ENCODE data around the gene ENC1. TPM values are rescaled to one million over a fixed set of nuclear protein-coding genes. Genes with fewer than 3 reads are reported as not detected.

ENC1 gene
- total RNA-seq, 1 experiment from 2014 or later: 35.0 TPM

DNA sequence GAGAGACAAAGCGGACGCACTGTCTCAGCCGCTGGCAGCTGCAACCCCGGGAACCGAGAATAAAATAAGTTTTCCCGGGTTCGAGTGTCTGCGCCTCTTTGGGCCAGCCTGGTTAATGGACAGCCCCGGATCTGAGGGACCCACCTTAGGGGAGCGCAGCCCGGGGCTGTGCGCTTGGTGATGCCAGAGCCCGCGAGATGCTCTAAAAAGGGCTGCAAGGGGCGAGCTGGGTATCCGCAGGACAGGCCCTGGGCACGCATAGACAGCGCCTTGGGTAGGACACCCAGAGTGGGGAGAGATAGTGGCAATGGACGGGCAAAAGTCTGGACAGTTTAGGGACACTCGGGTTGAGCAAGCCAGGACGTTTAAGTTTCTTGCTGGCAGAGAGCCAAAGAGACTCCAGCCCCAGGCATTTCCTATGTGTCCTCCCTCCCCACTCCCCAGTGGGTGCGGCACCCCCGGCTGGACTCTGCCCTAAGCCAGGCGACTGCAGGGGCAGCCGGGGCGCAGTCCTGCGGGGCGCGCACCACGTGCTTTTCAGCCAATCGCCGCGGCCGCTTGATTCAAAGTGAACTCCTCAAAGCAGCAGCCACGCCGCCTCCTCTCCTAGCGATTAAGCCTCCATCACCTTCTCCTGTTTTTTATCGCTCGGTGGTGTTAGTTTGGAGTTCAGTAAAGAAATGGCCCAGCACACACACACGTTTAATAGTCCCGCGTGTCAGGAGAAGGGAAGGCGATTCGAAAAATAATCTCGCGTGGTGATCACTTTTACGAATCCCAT lies 616 bp upstream of the ENC1 start:
- H3K36me3 ChIP-seq: peaks cover under 1% of the 10 kb centered on the region
- peak overlapping the region; percentile 90 for H3K4me3 ChIP-seq
- H3K9me3 ChIP-seq: no peaks in the 10 kb centered on the region
- no peaks in the 10 kb centered on the region for H3K27me3 ChIP-seq
- peak; percentile 87 for DNase-seq

DNA sequence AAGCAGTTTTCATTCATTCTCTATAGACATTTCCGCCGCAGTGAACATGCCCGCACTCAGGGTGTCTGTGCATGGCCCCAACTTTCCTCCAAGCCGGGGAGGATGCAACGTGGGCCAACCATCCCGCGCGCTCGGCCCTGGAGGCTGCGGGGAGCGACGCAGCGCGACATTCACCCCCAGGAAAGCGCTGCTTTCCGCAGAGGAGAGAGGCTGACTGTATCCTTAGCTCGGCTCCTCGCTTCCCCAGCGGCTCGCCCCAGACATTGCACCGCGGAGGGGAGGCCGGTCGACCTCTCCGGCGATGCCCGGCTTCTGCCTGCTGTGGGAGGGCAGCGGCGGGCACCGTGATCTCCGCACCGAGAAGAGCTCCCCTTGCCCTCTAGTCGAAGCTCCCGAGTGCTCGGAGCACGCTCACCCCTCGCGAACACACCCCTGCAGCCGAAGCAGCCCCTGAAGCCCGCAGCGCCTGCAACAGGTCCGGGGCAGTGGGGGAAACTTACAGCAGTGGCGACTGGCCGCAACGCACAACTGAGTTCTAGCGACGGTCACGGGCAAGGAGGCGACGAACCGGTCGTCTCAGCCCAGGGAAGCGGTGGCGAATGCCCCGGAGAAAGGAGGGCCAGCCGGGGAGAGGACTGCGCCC lies 600 bp downstream of the ENC1 start:
- H3K27me3 ChIP-seq: no peaks in the 10 kb centered on the region
- H3K9me3 ChIP-seq: no peaks in the 10 kb centered on the region
- peak; percentile 58 for DNase-seq
- H3K36me3 ChIP-seq: peaks cover 12% of the 10 kb centered on the region
- H3K4me3 ChIP-seq: peak overlapping the region; percentile 90

DNA sequence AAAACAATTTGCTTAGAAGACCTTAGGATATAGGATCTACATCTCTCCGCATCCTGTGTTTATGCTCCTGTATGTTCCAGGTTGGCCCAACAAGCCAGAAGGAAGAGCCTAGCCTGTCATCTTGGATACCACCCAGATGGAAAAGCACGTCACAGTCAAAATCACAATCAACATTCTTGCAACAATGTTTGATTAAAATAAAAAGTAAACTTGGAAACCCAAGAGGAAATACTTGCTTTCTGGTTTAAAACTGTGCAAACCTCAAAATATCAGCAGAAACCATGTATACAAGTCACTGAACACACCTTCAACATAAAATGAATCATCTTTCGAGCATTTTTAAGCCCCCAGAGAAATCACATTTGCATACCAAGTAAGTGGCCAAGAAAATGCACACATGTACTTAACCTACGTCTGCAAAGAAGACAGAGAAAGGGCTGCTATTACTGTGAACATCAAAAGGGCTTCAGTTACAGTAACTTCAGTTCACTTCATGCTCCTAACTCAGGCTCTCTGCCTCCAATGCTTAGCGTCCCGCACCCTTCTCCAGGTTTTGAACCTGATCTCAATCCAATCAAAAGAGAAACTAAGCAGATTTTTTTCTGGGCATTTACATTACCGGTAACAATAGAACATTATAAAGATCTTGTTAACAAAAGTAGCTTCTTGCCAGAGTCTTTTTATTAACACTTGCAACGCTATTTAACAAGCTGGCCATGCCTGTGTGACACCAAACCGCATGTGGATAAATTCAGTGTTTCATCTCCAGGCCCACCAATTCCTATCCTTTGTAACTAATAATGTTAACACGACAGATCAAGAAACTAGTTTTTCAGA lies 1.3 kb downstream of the ENC1 start:
- no peaks in the 10 kb centered on the region for H3K9me3 ChIP-seq
- DNase-seq: peak; percentile 23
- no peaks in the 10 kb centered on the region for H3K27me3 ChIP-seq
- H3K4me3 ChIP-seq: peak overlapping the region; percentile 90
- H3K36me3 ChIP-seq: peaks cover 17% of the 10 kb centered on the region

DNA sequence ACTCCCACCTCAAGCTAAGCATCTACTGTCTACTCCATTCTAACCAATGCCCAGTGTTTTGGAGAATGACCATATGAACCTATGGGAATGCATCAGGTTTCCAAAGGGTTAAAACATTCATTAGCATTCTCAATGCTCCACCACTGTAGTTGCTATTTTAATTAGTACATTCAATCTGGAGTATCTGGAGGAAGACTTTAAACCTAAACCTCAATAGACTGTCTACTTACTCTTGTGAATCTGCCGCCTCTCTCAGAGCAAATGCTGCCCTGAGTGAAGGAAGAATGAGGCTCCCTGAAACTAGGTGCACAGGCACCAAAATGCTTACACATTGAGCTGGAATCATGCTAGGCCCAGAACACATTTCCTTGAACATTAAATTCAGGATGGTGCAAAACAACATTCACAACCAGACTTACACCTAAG lies 2.0 kb downstream of the ENC1 start:
- Histone ChIP-seq H3K9me3 (no peaks in the 10 kb centered on the region), H3K27me3 (no peaks in the 10 kb centered on the region), H3K4me3 (peak overlapping the region; percentile 90), H3K36me3 (peaks cover 23% of the 10 kb centered on the region)
- DNase-seq: no peak

DNA sequence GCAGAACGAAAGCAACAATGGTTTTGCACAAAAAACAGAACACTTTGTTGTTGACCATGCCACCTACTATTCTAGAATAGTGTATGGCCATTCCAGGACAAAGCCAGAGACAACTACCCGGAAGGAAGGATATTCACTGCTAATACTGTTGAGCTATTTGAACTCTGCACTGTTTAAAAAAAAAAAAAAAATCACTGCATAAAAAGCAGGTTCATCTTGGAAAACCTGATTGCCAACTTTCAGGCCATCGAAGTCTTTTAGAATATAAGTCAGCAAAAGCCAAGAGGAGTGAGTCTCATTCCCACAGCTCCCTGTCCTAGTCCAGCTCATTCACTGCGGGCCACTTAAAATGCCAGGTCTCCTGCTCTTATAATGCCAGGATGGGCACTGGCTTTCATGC lies 4.0 kb downstream of the ENC1 start:
- H3K4me3 ChIP-seq: no peak overlapping the region
- no peaks in the 10 kb centered on the region for H3K9me3 ChIP-seq
- no peak for DNase-seq
- peaks cover 32% of the 10 kb centered on the region for H3K36me3 ChIP-seq
- H3K27me3 ChIP-seq: no peaks in the 10 kb centered on the region

DNA sequence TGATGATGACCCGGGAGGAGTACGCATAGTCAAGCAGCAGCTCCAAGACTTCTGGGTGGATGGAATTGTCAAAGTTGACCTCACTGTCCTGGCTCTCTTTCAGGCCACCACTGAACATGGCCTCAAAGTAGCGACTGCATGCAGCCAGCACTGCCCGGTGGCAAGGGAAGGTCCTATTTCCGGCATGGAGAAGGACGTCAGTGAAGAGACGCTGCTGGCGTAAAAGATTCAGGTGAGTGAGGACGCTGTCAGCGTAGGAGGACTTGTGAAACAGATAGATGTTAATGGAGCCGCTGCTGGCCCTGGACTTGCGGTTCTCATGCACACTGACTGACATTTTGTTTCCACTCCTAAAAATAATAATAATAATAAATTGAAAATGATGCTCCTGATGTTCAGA lies 4.4 kb downstream of the ENC1 start:
- Histone ChIP-seq H3K36me3 (peaks cover 35% of the 10 kb centered on the region), H3K4me3 (no peak overlapping the region), H3K9me3 (no peaks in the 10 kb centered on the region), H3K27me3 (no peaks in the 10 kb centered on the region)
- DNase-seq: no peak

DNA sequence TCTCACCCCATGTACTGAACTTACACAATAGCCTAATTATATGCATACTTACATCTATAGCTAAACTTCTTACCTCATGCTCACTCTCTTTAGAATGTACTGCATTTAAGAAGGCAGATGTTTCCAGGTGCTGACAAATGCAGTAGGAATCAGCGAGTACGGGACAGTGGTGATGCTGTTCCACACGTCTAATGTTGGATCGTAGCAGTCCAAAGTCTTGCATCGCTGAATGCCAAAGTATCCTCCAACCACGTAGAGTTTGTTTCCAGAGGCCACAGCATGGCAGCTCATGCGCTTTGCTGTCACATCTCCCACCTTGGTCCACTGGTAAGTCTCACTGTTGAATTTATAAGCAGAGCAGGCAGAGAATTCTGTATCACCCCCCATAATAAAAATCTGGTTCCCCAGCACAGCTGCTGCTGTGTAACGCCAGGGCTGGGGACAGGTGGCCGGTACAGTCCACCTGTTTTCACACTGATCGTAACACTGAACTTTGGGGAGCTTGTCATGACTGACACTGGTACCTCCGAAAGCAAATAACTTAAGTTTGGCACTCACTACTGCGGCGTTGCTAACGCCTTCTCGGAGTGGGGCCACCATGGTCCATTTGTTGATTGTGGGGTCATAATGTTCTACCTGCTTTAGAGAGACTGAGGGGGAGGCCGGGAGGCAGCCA lies 5.8 kb downstream of the ENC1 start:
- Histone ChIP-seq H3K4me3 (no peak overlapping the region), H3K36me3 (peaks cover 42% of the 10 kb centered on the region), H3K27me3 (no peaks in the 10 kb centered on the region), H3K9me3 (no peaks in the 10 kb centered on the region)
- no peak for DNase-seq

DNA sequence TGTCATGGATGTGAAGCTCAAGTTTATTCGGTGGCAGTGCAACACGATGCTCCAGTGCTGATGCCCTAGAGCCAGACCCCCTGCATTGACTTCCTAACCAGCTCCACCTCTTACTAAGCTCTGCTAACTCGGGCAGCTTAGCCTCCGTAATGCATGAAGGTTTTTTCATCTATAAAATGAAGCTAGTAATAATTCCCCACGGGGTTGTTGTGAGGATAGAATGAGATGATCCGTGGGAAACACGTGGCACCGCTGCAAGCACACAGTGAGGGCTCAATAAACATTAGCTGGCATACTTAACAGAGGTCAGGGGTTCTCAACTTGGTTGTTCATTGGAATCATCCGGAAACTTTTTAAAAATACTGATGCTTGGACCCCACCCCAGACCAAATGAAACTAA lies 6.8 kb downstream of the ENC1 start:
- Histone ChIP-seq H3K4me3 (no peak overlapping the region), H3K36me3 (peaks cover 53% of the 10 kb centered on the region)
- no peak for DNase-seq

DNA sequence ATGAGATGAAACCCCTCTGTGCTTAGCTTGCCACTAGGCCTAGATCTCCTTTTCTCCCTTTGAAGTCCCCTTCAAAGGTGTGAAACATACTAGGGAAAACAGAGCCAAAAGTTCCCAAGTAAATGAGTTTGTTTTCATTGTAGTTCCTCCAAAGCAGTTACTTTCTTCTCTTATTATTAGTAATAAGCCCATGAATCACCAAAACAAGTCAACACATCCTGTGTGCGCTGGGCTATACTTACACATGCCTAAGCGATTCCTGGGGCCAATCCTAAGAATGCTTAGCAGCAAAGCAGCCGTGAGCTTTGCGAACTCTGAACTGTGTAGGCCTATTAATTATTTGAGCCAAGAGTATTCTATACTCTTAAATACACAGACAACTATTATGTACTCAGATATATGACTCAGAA lies 7.6 kb downstream of the ENC1 start:
- Histone ChIP-seq H3K36me3 (peaks cover 57% of the 10 kb centered on the region), H3K9me3 (no peaks in the 10 kb centered on the region), H3K4me3 (no peak overlapping the region), H3K27me3 (no peaks in the 10 kb centered on the region)
- peak; percentile 85 for DNase-seq

More for the DNA sequence above, 6.8 kb downstream of the ENC1 start:
- Histone ChIP-seq H3K27me3 (no peaks in the 10 kb centered on the region), H3K9me3 (no peaks in the 10 kb centered on the region)

DNA sequence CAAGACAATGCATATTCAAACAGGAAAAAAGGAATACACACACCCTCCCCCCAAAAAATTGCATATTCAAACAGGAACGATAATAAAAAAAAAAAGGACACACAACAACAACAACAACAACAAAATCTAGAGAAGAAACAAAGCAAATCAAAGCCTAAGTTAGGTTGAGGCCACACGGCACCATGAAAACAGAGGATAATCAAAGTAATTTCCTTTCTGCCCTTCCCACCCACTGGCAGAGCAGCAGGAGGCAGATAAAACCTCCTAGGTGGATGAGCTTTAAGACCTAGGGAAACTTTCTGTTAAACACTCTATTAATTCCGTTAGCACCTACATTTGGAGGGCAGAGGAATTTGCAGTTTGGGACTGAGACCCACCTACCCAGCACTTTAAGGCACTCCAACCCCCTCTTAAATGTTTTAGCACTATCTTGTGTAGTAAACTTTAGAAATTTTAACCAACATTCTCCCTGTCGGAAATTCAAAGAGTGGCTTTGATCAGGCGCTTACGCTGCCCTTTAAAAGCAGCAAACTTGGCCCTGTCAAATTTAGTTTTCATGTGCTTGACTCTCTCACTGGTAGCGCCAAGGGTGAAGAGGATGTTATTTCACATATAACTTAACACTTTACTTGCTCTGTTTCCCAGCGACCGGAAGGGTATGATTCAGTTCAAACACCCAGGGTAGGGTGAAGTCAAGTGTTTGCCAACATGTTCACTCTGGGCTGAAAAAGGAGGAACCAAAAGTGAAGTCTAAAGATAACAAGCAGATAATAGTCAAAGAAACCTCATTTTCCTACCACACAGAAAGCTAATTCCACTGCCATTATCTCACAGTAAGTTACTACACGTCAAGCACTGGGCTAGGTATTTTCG lies 9.2 kb downstream of the ENC1 start:
- H3K9me3 ChIP-seq: no peaks in the 10 kb centered on the region
- H3K27me3 ChIP-seq: no peaks in the 10 kb centered on the region
- no peak overlapping the region for H3K4me3 ChIP-seq
- peak; percentile 42 for DNase-seq
- peaks cover 61% of the 10 kb centered on the region for H3K36me3 ChIP-seq

DNA sequence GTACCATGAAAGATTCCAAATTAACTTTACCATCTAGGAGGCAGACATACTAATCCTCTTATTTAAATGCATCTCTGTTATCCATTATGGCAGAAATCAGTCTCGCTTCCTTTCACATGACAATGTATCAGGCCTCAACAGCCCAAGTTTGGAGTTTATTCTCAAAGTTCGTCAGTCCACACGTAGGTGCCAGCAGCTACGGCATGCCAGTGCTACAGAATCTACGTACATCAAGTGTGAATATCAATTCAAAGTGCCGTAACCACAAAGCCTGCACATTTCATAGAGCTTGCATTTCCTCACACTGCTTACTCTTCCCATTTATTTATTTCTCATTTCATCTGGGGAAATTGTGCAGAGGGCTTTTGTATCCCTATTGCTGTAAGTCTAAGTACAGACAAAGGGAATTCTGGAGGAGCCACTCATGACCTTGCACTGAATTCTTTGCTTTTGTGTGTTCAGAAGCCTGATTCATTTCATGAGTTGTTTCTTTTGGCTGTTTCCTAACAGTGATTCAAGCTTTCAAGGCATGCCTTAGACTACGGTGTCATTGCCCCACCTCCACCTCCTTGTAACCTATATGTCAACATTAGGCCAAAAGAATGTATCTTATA lies 10.0 kb downstream of the ENC1 start:
- DNase-seq: peak; percentile 69
- Histone ChIP-seq H3K9me3 (no peaks in the 10 kb centered on the region), H3K36me3 (peaks cover 55% of the 10 kb centered on the region), H3K27me3 (no peaks in the 10 kb centered on the region), H3K4me3 (no peak overlapping the region)

DNA sequence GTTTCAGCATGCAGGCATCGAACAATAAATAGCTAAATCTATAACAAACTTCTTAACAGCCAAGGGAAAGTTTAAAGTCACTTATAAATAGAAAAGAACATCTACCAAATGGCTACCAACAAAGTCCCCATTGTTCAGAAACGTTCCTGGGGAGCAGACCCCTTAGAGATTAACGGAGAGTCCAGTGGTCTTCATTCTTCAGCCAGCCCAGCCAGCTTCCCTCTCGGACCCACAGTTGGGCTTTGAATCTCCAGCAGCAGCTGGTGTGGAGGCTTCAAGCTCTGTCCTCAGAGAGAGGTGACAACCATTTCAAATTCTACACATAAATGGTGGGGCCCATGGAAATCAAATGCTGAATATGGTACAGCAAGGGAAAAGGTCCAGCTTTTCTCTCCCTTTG lies 11.2 kb downstream of the ENC1 start:
- Histone ChIP-seq H3K27me3 (no peaks in the 10 kb centered on the region), H3K9me3 (no peaks in the 10 kb centered on the region), H3K4me3 (no peak overlapping the region), H3K36me3 (peaks cover 44% of the 10 kb centered on the region)
- no peak for DNase-seq

DNA sequence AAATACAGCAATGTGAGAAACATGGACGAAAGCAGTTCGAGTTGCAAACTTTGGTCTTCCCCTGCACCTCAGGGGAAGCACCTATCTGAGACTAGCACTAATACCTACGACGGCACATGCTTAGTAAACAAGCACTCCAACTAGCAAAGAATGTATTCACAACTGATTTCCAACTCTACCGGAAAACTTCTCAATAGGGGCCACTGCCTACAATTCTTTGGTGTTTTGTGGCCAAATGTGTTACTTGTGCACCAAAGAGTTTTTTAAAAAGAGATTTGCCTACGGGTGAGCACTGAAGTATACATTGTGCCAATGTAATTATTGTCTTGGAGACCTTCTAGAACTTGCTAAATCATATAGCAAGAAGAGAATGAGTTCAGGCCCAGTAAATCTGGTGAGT lies 12.2 kb downstream of the ENC1 start:
- DNase-seq: no peak
- H3K9me3 ChIP-seq: no peaks in the 10 kb centered on the region
- H3K36me3 ChIP-seq: peaks cover 36% of the 10 kb centered on the region
- H3K4me3 ChIP-seq: no peak overlapping the region
- H3K27me3 ChIP-seq: no peaks in the 10 kb centered on the region

DNA sequence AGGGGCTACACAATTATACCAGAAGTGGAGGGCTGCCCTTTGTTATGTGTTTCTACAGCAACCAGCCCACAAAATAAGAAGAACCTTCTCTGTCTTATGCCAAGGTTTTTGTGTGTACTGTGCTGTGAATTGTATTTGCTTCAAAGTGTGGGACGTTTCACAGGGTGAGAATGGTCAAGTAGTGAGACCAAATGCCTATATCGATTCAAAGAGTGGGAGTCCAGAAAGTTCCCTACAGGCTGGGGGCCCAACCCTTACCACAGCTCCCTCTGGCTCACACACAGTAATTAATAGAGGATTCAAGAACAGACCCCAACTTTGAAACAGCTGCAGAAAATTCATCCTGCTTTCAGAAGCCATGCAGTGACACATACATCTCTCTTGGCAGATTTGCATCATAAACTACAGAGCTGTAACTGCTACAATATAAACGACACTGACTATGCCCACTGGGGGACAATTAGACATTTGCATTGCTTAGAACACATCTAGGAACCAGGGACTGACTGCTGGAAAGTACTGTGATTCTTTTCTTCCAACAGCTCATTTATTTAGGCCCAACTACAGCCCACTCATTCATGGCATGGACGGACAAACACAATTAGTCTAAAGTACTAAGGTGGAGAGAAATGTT lies 12.8 kb downstream of the ENC1 start:
- no peak overlapping the region for H3K4me3 ChIP-seq
- peaks cover 34% of the 10 kb centered on the region for H3K36me3 ChIP-seq
- H3K9me3 ChIP-seq: no peaks in the 10 kb centered on the region
- DNase-seq: no peak
- no peaks in the 10 kb centered on the region for H3K27me3 ChIP-seq
